Duodenal mucosa (tissue), 2 donors: ENCODE results near the gene BICD2.

ENCODE experiments used
- H3K27ac ChIP-seq: one replicate; pipeline ENCODE4 v1.7.0; 2013; ENCODE audit warnings: low read depth, low read length
- H3K27me3 ChIP-seq, 2 donors: one replicate each; pipeline ENCODE4 v1.7.0; 2013; ENCODE audit warnings: low read length in 2 of 2, control low read depth in 1 of 2; ENCODE audit not compliant: insufficient read depth in 2 of 2, control insufficient read depth in 1 of 2
- H3K36me3 ChIP-seq, 2 donors: one replicate each; pipeline ENCODE4 v1.7.0; 2013; ENCODE audit warnings: low read length in 2 of 2, control low read depth in 1 of 2; ENCODE audit not compliant: insufficient read depth in 2 of 2, control insufficient read depth in 1 of 2
- H3K4me1 ChIP-seq, 2 donors: one replicate each; pipeline ENCODE4 v1.7.0; 2013; ENCODE audit warnings: low read length in 2 of 2, control low read depth in 1 of 2; ENCODE audit not compliant: insufficient read depth in 2 of 2, control insufficient read depth in 1 of 2
- H3K4me3 ChIP-seq, 2 donors: one replicate each; pipeline ENCODE4 v1.7.0; 2013; ENCODE audit warnings: low read length in 2 of 2, low read depth in 1 of 2
- H3K9ac ChIP-seq, 2 donors: one replicate each; pipeline ENCODE4 v1.7.0; 2013; ENCODE audit warnings: low read length in 2 of 2, low read depth in 1 of 2
- H3K9me3 ChIP-seq, 2 donors: one replicate each; pipeline ENCODE4 v1.7.0; 2013; ENCODE audit warnings: low read length in 2 of 2, control low read depth in 1 of 2; ENCODE audit not compliant: control insufficient read depth in 1 of 2

The BICD2 gene

GRCh38 chr9:92671323-92671722, 93.3 kb downstream of the BICD2 start:
- no peak overlapping the region for H3K27ac ChIP-seq
- H3K27me3 ChIP-seq: no peaks in the 10 kb centered on the region
- H3K4me3 ChIP-seq: peak overlapping the region in 1 of 2 donors; percentile 33
- peaks cover 0 to 7% of the 10 kb centered on the region in 2 donors for H3K4me1 ChIP-seq
- H3K9ac ChIP-seq: no peak overlapping the region
- H3K9me3 ChIP-seq: no peaks in the 10 kb centered on the region
- H3K36me3 ChIP-seq: peaks cover 0 to 6% of the 10 kb centered on the region in 2 donors

- Histone ChIP-seq H3K9me3 (no peaks in the 10 kb centered on the region), H3K27ac (peak within 1 kb of the TSS; percentile 79), H3K4me3 (peak within 1 kb of the TSS; percentile 95 to 100), H3K9ac (peak within 1 kb of the TSS; percentile 96 to 98), H3K36me3 (peaks cover 0 to 11% of the 10 kb centered on the region in 2 donors), H3K4me1 (peaks cover 0 to 7% of the 10 kb centered on the region in 2 donors), H3K27me3 (no peaks in the 10 kb centered on the region)
Measured at GRCh38 chr9:92669890-92670708, 94.5 kb downstream of the BICD2 start, which contains the start of gene IPPK. TSS of gene IPPK (minus strand) at chr9:92670131. CDS start at chr9:92669988, 143 bp downstream.

- Histone ChIP-seq H3K4me1 (peaks cover 0 to 7% of the 10 kb centered on the region in 2 donors), H3K9me3 (no peaks in the 10 kb centered on the region), H3K36me3 (peaks cover 0 to 11% of the 10 kb centered on the region in 2 donors), H3K27me3 (no peaks in the 10 kb centered on the region), H3K27ac (peak overlapping the region; percentile 70), H3K4me3 (peak overlapping the region; percentile 95 to 100), H3K9ac (peak overlapping the region; percentile 75 to 98)
Measured at GRCh38 chr9:92669527-92669889, 95.1 kb downstream of the BICD2 start.

- Histone ChIP-seq H3K9ac (peak overlapping the region; percentile 75 to 98), H3K4me1 (peaks cover 0 to 7% of the 10 kb centered on the region in 2 donors), H3K27me3 (no peaks in the 10 kb centered on the region), H3K36me3 (peaks cover 0 to 13% of the 10 kb centered on the region in 2 donors), H3K27ac (no peak overlapping the region), H3K9me3 (no peaks in the 10 kb centered on the region), H3K4me3 (peak overlapping the region; percentile 95 to 100)
Measured at GRCh38 chr9:92668746-92669526, 95.7 kb downstream of the BICD2 start.

DNA sequence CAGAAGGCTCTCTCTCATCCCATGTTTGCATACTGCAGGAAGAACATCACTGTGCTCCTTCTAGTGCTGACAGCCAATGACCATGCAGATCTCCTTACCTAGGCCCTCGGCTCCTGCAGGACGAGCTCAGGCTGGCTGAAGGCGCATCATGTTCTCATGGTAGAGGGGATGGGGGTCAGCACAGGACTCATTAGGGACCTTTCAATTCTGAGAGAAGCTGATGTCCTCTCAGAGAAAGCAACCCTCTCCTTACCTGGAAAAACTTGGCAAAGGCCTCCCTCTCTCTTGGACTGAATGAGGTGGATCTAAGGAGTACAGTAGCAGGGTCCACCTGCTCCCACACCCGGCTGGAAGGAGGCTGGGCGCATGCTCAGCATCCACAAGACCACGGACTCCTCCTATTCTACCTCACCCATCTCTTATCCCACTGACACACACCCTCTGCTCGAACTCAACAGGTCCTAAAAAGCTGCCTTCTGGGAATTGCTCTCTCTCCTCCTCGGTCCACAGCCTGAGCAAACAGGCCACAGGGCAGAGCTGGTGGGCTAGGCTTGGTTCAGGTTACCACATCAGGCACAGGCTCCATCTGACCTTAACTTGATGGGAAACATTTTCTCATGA, 97.6 kb downstream of the BICD2 start:
- Histone ChIP-seq H3K9ac (no peak overlapping the region), H3K36me3 (peaks cover 0 to 18% of the 10 kb centered on the region in 2 donors), H3K4me1 (peaks cover 0 to 7% of the 10 kb centered on the region in 2 donors), H3K27me3 (no peaks in the 10 kb centered on the region), H3K4me3 (no peak overlapping the region), H3K9me3 (no peaks in the 10 kb centered on the region), H3K27ac (no peak overlapping the region)

DNA sequence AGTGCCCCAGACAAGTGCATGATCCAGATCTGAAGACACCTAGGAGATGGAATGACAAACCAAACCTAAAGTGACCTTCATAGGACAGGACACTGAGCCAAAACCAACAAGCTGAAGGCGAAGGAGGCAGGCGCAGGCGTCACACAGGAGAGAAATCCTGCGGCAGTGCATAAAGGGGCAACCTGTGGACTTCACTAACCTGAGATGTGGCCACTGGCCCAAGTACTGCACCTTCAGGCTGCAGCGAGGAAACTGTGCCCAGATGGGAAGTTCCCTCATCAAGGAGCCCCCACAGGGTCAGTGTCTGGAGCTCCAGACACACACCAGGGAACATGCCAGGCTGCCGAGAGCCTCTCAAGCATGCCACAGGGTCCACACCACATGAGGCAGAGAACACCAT, 98.4 kb downstream of the BICD2 start:
- Histone ChIP-seq H3K27ac (no peak overlapping the region), H3K4me1 (peaks cover 0 to 7% of the 10 kb centered on the region in 2 donors), H3K9ac (no peak overlapping the region), H3K9me3 (no peaks in the 10 kb centered on the region), H3K36me3 (peaks cover 0 to 18% of the 10 kb centered on the region in 2 donors), H3K27me3 (no peaks in the 10 kb centered on the region), H3K4me3 (no peak overlapping the region)

DNA sequence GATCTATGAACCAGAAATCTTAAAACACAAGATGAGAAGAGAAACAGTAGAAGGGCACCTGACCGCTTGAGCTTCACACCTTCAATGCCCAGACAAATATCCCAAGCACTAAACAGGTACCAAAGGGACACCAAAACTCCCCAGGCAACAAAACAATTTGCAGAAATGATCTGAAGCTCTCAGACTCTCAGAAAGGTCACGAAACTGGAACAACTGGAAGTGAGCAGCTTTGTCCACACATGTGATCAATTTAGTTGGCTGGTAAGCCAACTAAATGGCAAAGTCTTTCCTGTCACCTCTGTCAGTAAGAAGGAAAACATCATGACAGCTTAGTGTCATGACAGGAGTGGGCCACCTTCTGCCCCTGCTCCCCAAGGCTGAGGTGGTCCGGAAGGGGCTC, 98.8 kb downstream of the BICD2 start:
- Histone ChIP-seq H3K36me3 (peaks cover 0 to 18% of the 10 kb centered on the region in 2 donors), H3K27ac (no peak overlapping the region)

GRCh38 chr9:92664394-92665152, 100.1 kb downstream of the BICD2 start:
- H3K27ac ChIP-seq: no peak overlapping the region
- no peak overlapping the region for H3K9ac ChIP-seq
- no peaks in the 10 kb centered on the region for H3K9me3 ChIP-seq
- peaks cover 0 to 18% of the 10 kb centered on the region in 2 donors for H3K36me3 ChIP-seq
- no peaks in the 10 kb centered on the region for H3K27me3 ChIP-seq
- H3K4me3 ChIP-seq: no peak overlapping the region
- H3K4me1 ChIP-seq: peaks cover 0 to 7% of the 10 kb centered on the region in 2 donors

More for the DNA sequence above, 98.8 kb downstream of the BICD2 start:
- H3K27me3 ChIP-seq: no peaks in the 10 kb centered on the region
- H3K4me3 ChIP-seq: no peak overlapping the region
- H3K9me3 ChIP-seq: no peaks in the 10 kb centered on the region
- H3K9ac ChIP-seq: no peak overlapping the region
- peaks cover 0 to 7% of the 10 kb centered on the region in 2 donors for H3K4me1 ChIP-seq

DNA sequence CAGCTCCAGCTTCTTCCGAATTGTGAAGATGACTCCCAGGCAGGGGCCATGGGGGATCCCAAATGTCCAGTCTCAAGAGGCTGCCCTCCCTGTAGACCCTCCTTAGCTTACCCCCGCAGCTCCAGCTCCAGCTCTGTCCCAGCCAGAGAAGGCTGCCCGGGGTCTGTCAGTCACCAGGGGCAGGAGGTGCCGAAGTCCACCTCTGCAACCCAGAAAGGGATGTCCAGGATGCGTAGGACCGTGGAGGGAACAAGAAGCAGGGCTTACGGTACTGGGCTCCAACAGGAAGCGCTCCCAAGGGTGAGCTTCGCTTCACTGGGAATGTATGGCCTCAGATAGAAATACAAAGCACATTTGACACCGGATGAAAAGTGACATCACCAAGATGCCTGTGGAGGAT, 100.7 kb downstream of the BICD2 start:
- no peak overlapping the region for H3K27ac ChIP-seq
- H3K27me3 ChIP-seq: no peaks in the 10 kb centered on the region
- H3K9ac ChIP-seq: no peak overlapping the region
- peaks cover 0 to 7% of the 10 kb centered on the region in 2 donors for H3K4me1 ChIP-seq
- peaks cover 0 to 18% of the 10 kb centered on the region in 2 donors for H3K36me3 ChIP-seq
- no peaks in the 10 kb centered on the region for H3K9me3 ChIP-seq
- no peak overlapping the region for H3K4me3 ChIP-seq
